Neural cell (in vitro differentiated cells): ENCODE data around the gene RAP1GAP2. TPM values are rescaled to one million over a fixed set of nuclear protein-coding genes. Genes with fewer than 3 reads are reported as not detected.

ENCODE experiments used
- H2AFZ ChIP-seq: fragments of 200-600, 300-800 bp; sonication (generic), shearing (Covaris generic); 2 replicates; pipeline ENCODE4 v1.6.0; 2014; ENCODE audit warnings: low read depth, mild to moderate bottlenecking, antibody characterized with exemption, low read length, moderate library complexity
- H3F3A ChIP-seq: fragments of 200-600 bp; shearing (Covaris generic); 2 replicates; pipeline ENCODE4 v1.6.1; 2016; ENCODE audit warnings: mild to moderate bottlenecking, moderate library complexity, mixed read lengths, antibody characterized with exemption, low read length; ENCODE audit not compliant: insufficient read depth, poor library complexity, severe bottlenecking
- H3K27ac ChIP-seq: fragments of 200-600, 300-800 bp; sonication (generic), shearing (Covaris generic); 2 replicates; pipeline ENCODE4 v1.5.1; 2014; ENCODE audit warnings: mild to moderate bottlenecking, low read length, moderate library complexity
- H3K27me3 ChIP-seq: fragments of 300-800, 200-600 bp; sonication (generic), shearing (Covaris generic); 2 replicates; pipeline ENCODE4 v1.6.0; 2014; ENCODE audit warnings: mild to moderate bottlenecking, low read depth, low read length, moderate library complexity; ENCODE audit not compliant: insufficient read depth
- H3K36me3 ChIP-seq: fragments of 300-800, 200-600 bp; sonication (generic), shearing (Covaris generic); 2 replicates; pipeline ENCODE4 v1.5.1; 2014; ENCODE audit warnings: mild to moderate bottlenecking, antibody characterized with exemption, low read length, moderate library complexity; ENCODE audit not compliant: insufficient read depth
- H3K4me2 ChIP-seq: fragments of 300-800, 200-600 bp; sonication (generic), shearing (Covaris generic); 2 replicates; pipeline ENCODE4 v1.6.0; 2014; ENCODE audit warnings: mild to moderate bottlenecking, low read length
- H3K4me3 ChIP-seq: fragments of 300-800, 200-600 bp; sonication (generic), shearing (Covaris generic); 2 replicates; pipeline ENCODE4 v1.5.1; 2014; ENCODE audit warnings: mild to moderate bottlenecking, low read length, moderate library complexity
- H3K79me2 ChIP-seq: fragments of 200-600 bp; shearing (Covaris generic); replicated peaks from 2 replicates; pipeline ENCODE4 v1.6.0; 2014; ENCODE audit warnings: mild to moderate bottlenecking, low read length, moderate library complexity; ENCODE audit not compliant: insufficient read depth
- H3K9ac ChIP-seq: fragments of 300-800, 200-600 bp; sonication (generic), shearing (Covaris generic); 2 replicates; pipeline ENCODE4 v1.6.1; 2016; ENCODE audit warnings: mild to moderate bottlenecking, low read length, mixed read lengths
- H3K9me2 ChIP-seq: fragments of 200-600 bp; shearing (Covaris generic); 2 replicates; pipeline ENCODE4 v1.6.1; 2016; ENCODE audit warnings: mild to moderate bottlenecking, low read length, mixed read lengths; ENCODE audit not compliant: insufficient read depth
- H3K9me3 ChIP-seq: fragments of 200-600, 300-800 bp; sonication (generic), shearing (Covaris generic); 2 replicates; pipeline ENCODE4 v1.6.1; 2016; ENCODE audit warnings: mild to moderate bottlenecking, mixed run types, low read length, moderate library complexity, mixed read lengths
- H4K20me1 ChIP-seq: fragments of 200-600 bp; shearing (Covaris generic); 2 replicates; pipeline ENCODE4 v1.6.1; 2016; ENCODE audit warnings: mild to moderate bottlenecking, mixed run types; ENCODE audit not compliant: insufficient read depth
- EP300 ChIP-seq: fragments of 450-650 bp; conservative IDR thresholded peaks from 2 replicates; pipeline ENCODE4 v1.6.1; 2014; ENCODE audit warnings: antibody characterized with exemption, mild to moderate bottlenecking, moderate library complexity; ENCODE audit not compliant: poor library complexity, severe bottlenecking
- EZH2 ChIP-seq: fragments of 200-600, 300-800 bp; shearing (Covaris generic), sonication (generic); IDR thresholded peaks from 2 replicates; pipeline ENCODE4 v1.6.1; 2014; ENCODE audit warnings: antibody characterized with exemption, low read length, borderline replicate concordance, mild to moderate bottlenecking; ENCODE audit not compliant: insufficient read depth, poor library complexity, severe bottlenecking
- MXI1 ChIP-seq: fragments of 450-650 bp; conservative IDR thresholded peaks from 2 replicates; pipeline ENCODE4 v1.6.1; 2014; ENCODE audit warnings: antibody characterized with exemption, mild to moderate bottlenecking; ENCODE audit not compliant: poor library complexity, severe bottlenecking
- POLR2AphosphoS5 ChIP-seq: IDR thresholded peaks from 2 replicates; pipeline ENCODE4 v1.6.1; 2012
- RAD21 ChIP-seq: fragments of 450-650 bp; conservative IDR thresholded peaks from 2 replicates; pipeline ENCODE4 v1.6.1; 2014; ENCODE audit warnings: antibody characterized with exemption, mild to moderate bottlenecking, moderate library complexity
- SMC3 ChIP-seq: fragments of 450-650 bp; conservative IDR thresholded peaks from 2 replicates; pipeline ENCODE4 v1.6.1; 2014; ENCODE audit warnings: antibody characterized with exemption, mild to moderate bottlenecking, moderate library complexity; ENCODE audit not compliant: poor library complexity
- TAF1 ChIP-seq: IDR thresholded peaks from 2 replicates; pipeline ENCODE4 v1.6.1; 2012; ENCODE audit warnings: low read depth
- polyA plus RNA-seq: library from polyadenylated mRNA; depleted of rRNA; stranded (reverse); fragments of >200 nt; gene quantifications from 2 replicates; pipeline ENCODE4 v1.2.3, GENCODE V29; 2014
- TF ChIP-seq, protein P1 (sequence below): IDR thresholded peaks from 2 replicates; pipeline ENCODE4 v1.6.1; 2012; ENCODE audit warnings: borderline replicate concordance
- TF ChIP-seq, protein P2 (sequence below): fragments of 450-650 bp; IDR thresholded peaks from 2 replicates; pipeline ENCODE4 v1.5.1; 2014; ENCODE audit warnings: antibody characterized with exemption, mild to moderate bottlenecking, moderate library complexity; ENCODE audit not compliant: poor library complexity, severe bottlenecking

RAP1GAP2 gene
- polyA plus RNA-seq, 1 donor from 2014 or later: 14.8 TPM

DNA sequence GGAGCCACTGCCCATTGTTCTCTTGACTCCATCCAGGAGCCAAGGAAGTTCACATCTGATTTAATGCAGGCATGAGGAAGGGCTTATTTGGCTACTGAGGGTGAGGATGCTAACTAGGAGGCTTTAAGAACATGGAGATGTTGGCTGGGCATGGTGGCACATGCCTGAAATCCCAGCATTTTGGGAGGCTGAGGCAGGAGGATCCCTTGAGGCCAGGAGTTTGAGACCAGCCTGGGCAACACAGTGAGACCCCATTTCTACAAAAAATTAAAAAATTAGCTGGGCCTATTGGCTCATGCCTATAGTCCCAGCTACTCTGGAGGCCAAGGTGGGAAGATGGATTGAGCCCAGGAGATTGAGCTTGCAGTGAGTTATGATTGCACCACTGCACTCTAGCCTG, 116.5 kb downstream of the RAP1GAP2 start:
- no peaks in the 10 kb centered on the region for H3K27me3 ChIP-seq
- H4K20me1 ChIP-seq: no peaks in the 10 kb centered on the region
- no peaks in the 10 kb centered on the region for H3K9me3 ChIP-seq
- H3K9ac ChIP-seq: no peak overlapping the region
- H3K36me3 ChIP-seq: no peaks in the 10 kb centered on the region
- H2AFZ ChIP-seq: no peak overlapping the region
- H3K9me2 ChIP-seq: no peaks in the 10 kb centered on the region
- TF ChIP-seq, protein P1, sequence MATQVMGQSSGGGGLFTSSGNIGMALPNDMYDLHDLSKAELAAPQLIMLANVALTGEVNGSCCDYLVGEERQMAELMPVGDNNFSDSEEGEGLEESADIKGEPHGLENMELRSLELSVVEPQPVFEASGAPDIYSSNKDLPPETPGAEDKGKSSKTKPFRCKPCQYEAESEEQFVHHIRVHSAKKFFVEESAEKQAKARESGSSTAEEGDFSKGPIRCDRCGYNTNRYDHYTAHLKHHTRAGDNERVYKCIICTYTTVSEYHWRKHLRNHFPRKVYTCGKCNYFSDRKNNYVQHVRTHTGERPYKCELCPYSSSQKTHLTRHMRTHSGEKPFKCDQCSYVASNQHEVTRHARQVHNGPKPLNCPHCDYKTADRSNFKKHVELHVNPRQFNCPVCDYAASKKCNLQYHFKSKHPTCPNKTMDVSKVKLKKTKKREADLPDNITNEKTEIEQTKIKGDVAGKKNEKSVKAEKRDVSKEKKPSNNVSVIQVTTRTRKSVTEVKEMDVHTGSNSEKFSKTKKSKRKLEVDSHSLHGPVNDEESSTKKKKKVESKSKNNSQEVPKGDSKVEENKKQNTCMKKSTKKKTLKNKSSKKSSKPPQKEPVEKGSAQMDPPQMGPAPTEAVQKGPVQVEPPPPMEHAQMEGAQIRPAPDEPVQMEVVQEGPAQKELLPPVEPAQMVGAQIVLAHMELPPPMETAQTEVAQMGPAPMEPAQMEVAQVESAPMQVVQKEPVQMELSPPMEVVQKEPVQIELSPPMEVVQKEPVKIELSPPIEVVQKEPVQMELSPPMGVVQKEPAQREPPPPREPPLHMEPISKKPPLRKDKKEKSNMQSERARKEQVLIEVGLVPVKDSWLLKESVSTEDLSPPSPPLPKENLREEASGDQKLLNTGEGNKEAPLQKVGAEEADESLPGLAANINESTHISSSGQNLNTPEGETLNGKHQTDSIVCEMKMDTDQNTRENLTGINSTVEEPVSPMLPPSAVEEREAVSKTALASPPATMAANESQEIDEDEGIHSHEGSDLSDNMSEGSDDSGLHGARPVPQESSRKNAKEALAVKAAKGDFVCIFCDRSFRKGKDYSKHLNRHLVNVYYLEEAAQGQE: no peak
- TF ChIP-seq EP300: no peak
- no peak for TF ChIP-seq POLR2AphosphoS5
- TF ChIP-seq, protein P2, sequence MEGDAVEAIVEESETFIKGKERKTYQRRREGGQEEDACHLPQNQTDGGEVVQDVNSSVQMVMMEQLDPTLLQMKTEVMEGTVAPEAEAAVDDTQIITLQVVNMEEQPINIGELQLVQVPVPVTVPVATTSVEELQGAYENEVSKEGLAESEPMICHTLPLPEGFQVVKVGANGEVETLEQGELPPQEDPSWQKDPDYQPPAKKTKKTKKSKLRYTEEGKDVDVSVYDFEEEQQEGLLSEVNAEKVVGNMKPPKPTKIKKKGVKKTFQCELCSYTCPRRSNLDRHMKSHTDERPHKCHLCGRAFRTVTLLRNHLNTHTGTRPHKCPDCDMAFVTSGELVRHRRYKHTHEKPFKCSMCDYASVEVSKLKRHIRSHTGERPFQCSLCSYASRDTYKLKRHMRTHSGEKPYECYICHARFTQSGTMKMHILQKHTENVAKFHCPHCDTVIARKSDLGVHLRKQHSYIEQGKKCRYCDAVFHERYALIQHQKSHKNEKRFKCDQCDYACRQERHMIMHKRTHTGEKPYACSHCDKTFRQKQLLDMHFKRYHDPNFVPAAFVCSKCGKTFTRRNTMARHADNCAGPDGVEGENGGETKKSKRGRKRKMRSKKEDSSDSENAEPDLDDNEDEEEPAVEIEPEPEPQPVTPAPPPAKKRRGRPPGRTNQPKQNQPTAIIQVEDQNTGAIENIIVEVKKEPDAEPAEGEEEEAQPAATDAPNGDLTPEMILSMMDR: no peak
- TF ChIP-seq EZH2: no peak
- no peak for TF ChIP-seq MXI1
- TF ChIP-seq RAD21: no peak
- TF ChIP-seq SMC3: no peak
- no peak for TF ChIP-seq TAF1
- no peak overlapping the region for H3K4me2 ChIP-seq
- H3F3A ChIP-seq: no peaks in the 10 kb centered on the region
- no peak overlapping the region for H3K4me3 ChIP-seq
- H3K79me2 ChIP-seq: no peaks in the 10 kb centered on the region
- no peak overlapping the region for H3K27ac ChIP-seq

DNA sequence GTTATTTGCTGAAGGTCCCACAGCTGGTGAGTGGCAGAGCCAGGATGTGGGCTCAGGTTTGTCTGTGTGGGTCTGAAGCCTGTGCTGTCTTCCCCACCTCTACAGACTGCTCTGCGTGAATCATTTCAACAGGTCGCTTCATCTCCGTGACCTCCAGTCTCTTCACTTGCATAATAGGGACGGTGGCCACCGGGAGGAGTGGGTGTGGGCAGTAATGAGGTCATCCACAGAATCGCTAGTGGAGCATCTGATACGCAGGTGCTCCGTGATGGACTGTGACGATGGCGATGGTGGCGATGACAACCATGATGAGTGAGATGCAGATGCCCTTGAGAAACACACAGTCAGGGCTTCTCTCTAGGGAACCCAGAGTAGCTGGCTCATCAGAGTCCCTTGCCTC, 120.2 kb downstream of the RAP1GAP2 start:
- no peaks in the 10 kb centered on the region for H3K36me3 ChIP-seq
- no peaks in the 10 kb centered on the region for H3F3A ChIP-seq
- H2AFZ ChIP-seq: no peak overlapping the region
- H3K9ac ChIP-seq: no peak overlapping the region
- H3K27ac ChIP-seq: no peak overlapping the region
- H3K4me2 ChIP-seq: no peak overlapping the region
- H4K20me1 ChIP-seq: no peaks in the 10 kb centered on the region
- H3K9me3 ChIP-seq: no peaks in the 10 kb centered on the region
- H3K79me2 ChIP-seq: no peaks in the 10 kb centered on the region
- no peak for TF ChIP-seq MXI1
- no peak for TF ChIP-seq SMC3
- no peak for TF ChIP-seq TAF1
- no peak for TF ChIP-seq POLR2AphosphoS5
- no peak for TF ChIP-seq RAD21
- TF ChIP-seq, protein P1: no peak
- no peak for TF ChIP-seq EZH2
- no peak for TF ChIP-seq EP300
- TF ChIP-seq, protein P2: no peak
- H3K9me2 ChIP-seq: no peaks in the 10 kb centered on the region
- H3K27me3 ChIP-seq: no peaks in the 10 kb centered on the region
- H3K4me3 ChIP-seq: no peak overlapping the region
